T-helper 1 cell treated with Interleukin-12 subunit alpha and Interleukin-12 subunit beta and Interleukin-4 antibody, amounts not matched to agents 30 μg/mL and 1 μg/mL, for 36 hours (primary cell): ENCODE results near the gene P2RX1.
A peak's percentile ranks its signal among the peaks of the same experiment; 100 is the strongest.
"Not testable (repeated sequence)": the region's sequence is repeated elsewhere in the genome, so short reads cannot be mapped to it uniquely, and the experiment has no call there.

Source experiments
- H3K27ac Mint-ChIP-seq: one replicate; pipeline ENCODE4 v1.8.0; 2021; ENCODE audit warnings: mild to moderate bottlenecking, mixed read lengths
- H3K27me3 Mint-ChIP-seq: one replicate; pipeline ENCODE4 v1.8.0; 2021; ENCODE audit warnings: low read depth, mixed read lengths
- H3K36me3 Mint-ChIP-seq: one replicate; pipeline ENCODE4 v1.8.0; 2021; ENCODE audit warnings: low read depth, mixed read lengths
- H3K4me1 Mint-ChIP-seq: one replicate; pipeline ENCODE4 v1.8.0; 2021; ENCODE audit warnings: low read depth, mixed read lengths
- H3K4me3 Mint-ChIP-seq: one replicate; pipeline ENCODE4 v1.8.0; 2021; ENCODE audit warnings: mild to moderate bottlenecking, moderate library complexity, mixed read lengths
- H3K9me3 Mint-ChIP-seq: one replicate; pipeline ENCODE4 v1.8.0; 2021; ENCODE audit warnings: mixed read lengths

P2RX1 gene

GRCh38 chr17:3956983-3957382 lies 40.7 kb upstream of the P2RX1 start:
- Mint-ChIP-seq H3K4me3 (no peak overlapping the region), H3K9me3 (no peaks in the 10 kb centered on the region), H3K27me3 (no peaks in the 10 kb centered on the region), H3K4me1 (peaks cover 33% of the 10 kb centered on the region), H3K27ac (peak overlapping the region; percentile 31), H3K36me3 (peaks cover 16% of the 10 kb centered on the region)

- Mint-ChIP-seq H3K9me3 (no peaks in the 10 kb centered on the region), H3K36me3 (peaks cover 14% of the 10 kb centered on the region), H3K4me3 (no peak overlapping the region), H3K27ac (peak overlapping the region; percentile 31), H3K4me1 (peaks cover 28% of the 10 kb centered on the region), H3K27me3 (no peaks in the 10 kb centered on the region)
Observed at GRCh38 chr17:3956327-3956957, 40.2 kb upstream of the P2RX1 start.

DNA sequence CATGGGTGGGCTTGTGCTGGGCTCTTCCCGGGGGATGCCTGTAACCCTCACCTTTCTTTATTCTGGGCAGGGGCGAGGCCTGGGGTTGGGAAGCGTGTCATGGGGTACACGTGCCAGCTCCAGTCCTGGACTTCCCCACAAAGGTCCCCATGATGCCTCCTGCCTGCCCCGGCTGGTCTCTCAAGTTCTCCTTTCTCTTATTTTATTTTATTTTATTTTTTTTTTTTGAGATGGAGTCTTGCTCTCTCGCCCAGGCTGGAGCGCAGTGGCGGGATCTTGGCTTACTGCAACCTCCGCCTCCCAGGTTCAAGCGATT lies 39.4 kb upstream of the P2RX1 start:
- Mint-ChIP-seq H3K9me3 (no peaks in the 10 kb centered on the region), H3K4me3 (no peak overlapping the region), H3K36me3 (peaks cover 13% of the 10 kb centered on the region), H3K27me3 (no peaks in the 10 kb centered on the region), H3K27ac (no peak overlapping the region), H3K4me1 (peaks cover 20% of the 10 kb centered on the region)

- peaks cover 17% of the 10 kb centered on the region for H3K4me1 Mint-ChIP-seq
- no peaks in the 10 kb centered on the region for H3K27me3 Mint-ChIP-seq
- H3K9me3 Mint-ChIP-seq, result no peaks in the 10 kb centered on the region
- H3K36me3 Mint-ChIP-seq, result peaks cover 12% of the 10 kb centered on the region
- H3K27ac Mint-ChIP-seq, result no peak overlapping the region
- no peak overlapping the region for H3K4me3 Mint-ChIP-seq
Observed at GRCh38 chr17:3954976-3955672, 38.9 kb upstream of the P2RX1 start.

GRCh38 chr17:3954086-3954485 lies 37.8 kb upstream of the P2RX1 start:
- Mint-ChIP-seq H3K36me3 (peaks cover 17% of the 10 kb centered on the region), H3K27ac (no peak overlapping the region), H3K27me3 (no peaks in the 10 kb centered on the region), H3K9me3 (no peaks in the 10 kb centered on the region), H3K4me3 (no peak overlapping the region), H3K4me1 (peaks cover 9% of the 10 kb centered on the region)

GRCh38 chr17:3953542-3953941 lies 37.3 kb upstream of the P2RX1 start:
- Mint-ChIP-seq H3K4me3 (no peak overlapping the region), H3K27ac (no peak overlapping the region), H3K4me1 (peaks cover 9% of the 10 kb centered on the region), H3K27me3 (no peaks in the 10 kb centered on the region), H3K9me3 (no peaks in the 10 kb centered on the region), H3K36me3 (peaks cover 17% of the 10 kb centered on the region)

DNA sequence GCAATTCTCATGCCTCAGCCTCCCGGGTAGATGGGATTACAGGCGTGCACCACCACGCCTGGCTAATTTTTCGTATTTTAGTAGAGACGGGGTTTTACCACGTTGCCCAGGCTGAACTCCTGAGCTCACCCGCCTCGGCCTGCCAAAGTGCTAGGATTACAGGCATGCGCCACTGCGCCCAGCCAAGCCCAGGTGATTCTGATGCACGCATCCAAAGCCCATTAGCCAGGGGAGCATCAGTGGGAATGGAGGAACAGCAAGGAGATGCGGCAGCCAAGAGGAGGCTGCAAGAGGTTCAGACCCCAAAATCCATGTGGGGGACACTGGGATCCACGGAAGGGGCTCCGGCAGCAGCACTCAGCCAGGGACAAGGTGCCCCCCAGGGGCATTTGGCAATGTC lies 35.9 kb upstream of the P2RX1 start:
- H3K27ac Mint-ChIP-seq, result no peak overlapping the region
- no peak overlapping the region for H3K4me3 Mint-ChIP-seq
- H3K9me3 Mint-ChIP-seq, result no peaks in the 10 kb centered on the region
- peaks cover 5% of the 10 kb centered on the region for H3K4me1 Mint-ChIP-seq
- H3K36me3 Mint-ChIP-seq, result peaks cover 17% of the 10 kb centered on the region
- no peaks in the 10 kb centered on the region for H3K27me3 Mint-ChIP-seq

DNA sequence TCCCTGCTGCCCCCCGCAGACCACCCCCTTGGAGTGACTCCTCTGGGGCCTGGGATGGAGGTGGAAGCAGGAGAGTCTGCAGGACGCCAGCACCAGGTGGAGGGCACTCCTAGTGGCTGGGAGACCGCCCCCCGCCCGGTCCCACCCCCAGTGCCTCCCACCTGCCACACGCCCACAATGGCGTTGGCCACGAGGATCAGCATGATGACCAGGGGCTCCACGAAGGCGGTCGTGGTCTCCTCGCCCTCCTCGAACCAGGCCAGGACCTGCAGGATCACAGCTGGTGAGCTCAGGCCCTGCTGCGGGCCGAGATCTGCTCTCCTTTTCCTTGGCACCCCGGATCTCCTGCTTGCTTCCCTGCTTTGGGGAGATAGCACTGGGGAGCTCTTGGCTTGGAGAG lies 35.2 kb upstream of the P2RX1 start:
- H3K4me3 Mint-ChIP-seq, result no peak overlapping the region
- no peaks in the 10 kb centered on the region for H3K27me3 Mint-ChIP-seq
- H3K27ac Mint-ChIP-seq, result no peak overlapping the region
- no peaks in the 10 kb centered on the region for H3K4me1 Mint-ChIP-seq
- no peaks in the 10 kb centered on the region for H3K9me3 Mint-ChIP-seq
- peaks cover 14% of the 10 kb centered on the region for H3K36me3 Mint-ChIP-seq

DNA sequence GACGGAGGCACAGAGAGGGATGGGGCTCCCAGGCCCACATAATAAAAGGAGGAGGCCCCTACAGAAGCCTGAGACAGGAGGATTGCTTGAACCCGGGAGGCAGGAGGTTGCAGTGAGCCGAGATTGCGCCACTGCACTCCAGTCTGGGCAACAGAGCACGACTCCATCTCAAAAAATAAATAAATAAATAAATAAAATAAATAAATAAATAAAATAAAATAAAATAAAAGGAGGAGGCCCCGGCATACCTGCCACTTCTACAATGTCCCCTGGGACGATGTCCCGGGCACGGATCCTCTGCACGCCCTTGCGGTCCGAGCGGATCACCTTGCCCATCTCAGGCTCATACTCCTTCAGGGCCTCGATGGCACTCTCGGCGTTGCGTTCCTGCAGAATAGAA lies 34.7 kb upstream of the P2RX1 start:
- Mint-ChIP-seq H3K27ac (no peak overlapping the region), H3K36me3 (peaks cover 14% of the 10 kb centered on the region), H3K27me3 (no peaks in the 10 kb centered on the region), H3K4me1 (no peaks in the 10 kb centered on the region), H3K9me3 (no peaks in the 10 kb centered on the region), H3K4me3 (no peak overlapping the region)

DNA sequence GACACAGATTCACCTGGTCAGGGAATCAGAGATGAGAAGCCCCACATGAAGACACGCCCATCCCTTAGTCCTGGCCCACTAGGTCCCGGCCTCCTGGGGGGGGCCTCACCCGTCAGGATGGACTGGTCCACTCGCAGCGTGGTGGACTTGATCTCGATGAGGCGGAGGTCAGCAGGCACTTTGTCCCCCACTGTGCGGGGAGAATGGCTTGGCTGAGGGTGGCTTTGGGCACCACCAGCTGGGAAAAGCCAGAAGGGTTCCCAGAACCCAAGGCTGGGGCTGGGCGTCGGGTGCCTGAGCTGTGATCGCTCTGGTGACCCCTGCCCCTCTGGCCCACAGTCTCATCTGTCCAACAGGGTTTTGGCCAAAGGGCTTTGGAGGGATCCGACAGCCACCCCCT lies 34.3 kb upstream of the P2RX1 start:
- Mint-ChIP-seq H3K36me3 (peaks cover 17% of the 10 kb centered on the region), H3K27me3 (no peaks in the 10 kb centered on the region), H3K9me3 (no peaks in the 10 kb centered on the region), H3K4me1 (no peaks in the 10 kb centered on the region), H3K27ac (no peak overlapping the region), H3K4me3 (no peak overlapping the region)

GRCh38 chr17:3949418-3949817 lies 33.2 kb upstream of the P2RX1 start:
- H3K27me3 Mint-ChIP-seq, result no peaks in the 10 kb centered on the region
- no peak overlapping the region for H3K27ac Mint-ChIP-seq
- H3K9me3 Mint-ChIP-seq, result no peaks in the 10 kb centered on the region
- H3K36me3 Mint-ChIP-seq, result peaks cover 21% of the 10 kb centered on the region
- H3K4me3 Mint-ChIP-seq, result no peak overlapping the region
- H3K4me1 Mint-ChIP-seq, result no peaks in the 10 kb centered on the region

DNA sequence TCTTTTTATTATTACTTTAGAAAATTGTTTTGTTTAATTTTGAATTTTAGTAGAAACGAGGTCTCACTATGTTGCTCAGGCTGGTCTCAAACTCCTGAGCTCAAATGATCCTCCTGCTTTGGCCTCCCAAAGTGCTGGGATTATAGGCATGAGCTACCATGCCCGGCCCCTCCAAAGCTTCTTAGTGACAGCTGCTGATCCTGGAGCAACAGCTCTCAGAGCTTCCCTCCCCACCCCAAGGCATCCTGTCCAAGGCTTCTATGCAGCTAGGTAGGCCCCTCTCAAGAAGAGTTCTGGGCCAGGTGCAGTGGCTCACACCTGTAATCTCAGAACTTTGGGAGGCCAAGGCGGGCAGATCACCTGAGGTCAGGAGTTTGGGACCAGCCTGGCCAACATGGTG lies 32.3 kb upstream of the P2RX1 start:
- H3K4me1 Mint-ChIP-seq, H3K4me3 Mint-ChIP-seq, H3K27ac Mint-ChIP-seq, H3K9me3 Mint-ChIP-seq, H3K27me3 Mint-ChIP-seq: not testable (repeated sequence)
- H3K36me3 Mint-ChIP-seq, result peaks cover 27% of the 10 kb centered on the region

DNA sequence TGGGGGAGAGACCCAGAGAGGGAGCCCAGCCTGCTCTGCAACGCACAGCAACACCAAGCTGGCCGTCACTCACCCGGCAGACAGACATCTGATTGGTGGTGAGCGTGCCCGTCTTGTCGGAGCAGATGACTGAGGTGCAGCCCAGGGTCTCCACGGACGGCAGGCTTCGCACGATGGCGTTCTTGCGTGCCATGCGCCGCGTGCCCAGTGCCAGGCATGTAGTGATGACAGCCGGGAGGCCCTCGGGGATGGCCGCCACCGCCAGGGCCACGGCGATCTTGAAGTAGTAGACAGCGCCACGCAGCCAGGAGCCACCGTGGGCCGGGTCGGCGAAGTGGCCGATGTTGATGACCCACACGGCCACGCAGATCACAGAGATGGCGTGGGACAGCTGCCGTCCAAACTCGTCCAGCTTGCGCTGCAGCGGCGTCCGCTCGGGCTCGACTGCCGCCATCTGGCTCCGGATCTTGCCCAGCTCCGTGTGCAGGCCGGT lies 31.1 kb upstream of the P2RX1 start:
- Mint-ChIP-seq H3K4me1 (peaks cover 2% of the 10 kb centered on the region), H3K9me3 (no peaks in the 10 kb centered on the region), H3K27me3 (no peaks in the 10 kb centered on the region), H3K27ac (no peak overlapping the region), H3K4me3 (no peak overlapping the region), H3K36me3 (peaks cover 32% of the 10 kb centered on the region)

GRCh38 chr17:3946711-3947235 lies 30.5 kb upstream of the P2RX1 start:
- Mint-ChIP-seq H3K9me3 (no peaks in the 10 kb centered on the region), H3K36me3 (peaks cover 29% of the 10 kb centered on the region), H3K4me1 (peaks cover 2% of the 10 kb centered on the region), H3K27ac (no peak overlapping the region), H3K4me3 (no peak overlapping the region), H3K27me3 (no peaks in the 10 kb centered on the region)
